Activated CD8-positive, alpha-beta memory T cell treated with anti-CD3 and anti-CD28 coated beads, Interleukin-2, amount 10 ng/mL, durations not matched to agents 7 days and 5 days (primary cell): ENCODE data around the gene HCLS1. TPM values are rescaled to one million over a fixed set of nuclear protein-coding genes. Genes with fewer than 3 reads are reported as not detected.
"Not testable (repeated sequence)": the region's sequence is repeated elsewhere in the genome, so short reads cannot be mapped to it uniquely, and the experiment has no call there.

ENCODE experiments used
- ATAC-seq: fragments of 150-1000 bp; cut with Tn5 transposase; one replicate; pipeline ENCODE4 v1.10.0; 2021; ENCODE audit warnings: moderate library complexity
- CTCF ChIA-PET: fragments of 350-600 bp; sonication (Branson Sonifier 250); formaldehyde crosslinking; loops from one replicate; lab custom pipeline; 2021; ENCODE audit warnings: antibody characterized with exemption; lab: Charles Lee
- DNase-seq: peaks from one replicate; pipeline ENCODE4 v3.0.0-alpha.2; 2020
- H3K27ac Mint-ChIP-seq: one replicate; pipeline ENCODE4 v1.8.0; 2021; ENCODE audit warnings: mild to moderate bottlenecking, mixed read lengths
- H3K27me3 Mint-ChIP-seq: one replicate; pipeline ENCODE4 v1.8.0; 2021; ENCODE audit warnings: mixed read lengths
- H3K36me3 Mint-ChIP-seq: one replicate; pipeline ENCODE4 v1.8.0; 2021; ENCODE audit warnings: mild to moderate bottlenecking, mixed read lengths
- H3K4me1 Mint-ChIP-seq: one replicate; pipeline ENCODE4 v1.8.0; 2021; ENCODE audit warnings: mixed read lengths
- H3K4me3 Mint-ChIP-seq: one replicate; pipeline ENCODE4 v1.8.0; 2021; ENCODE audit warnings: mild to moderate bottlenecking, moderate library complexity, mixed read lengths
- H3K9me3 Mint-ChIP-seq: one replicate; pipeline ENCODE4 v1.8.0; 2022; ENCODE audit warnings: low read depth, mixed read lengths
- total RNA-seq, 2 experiments: library from RNA; stranded (reverse); gene quantifications; one replicate each; pipeline ENCODE4 v1.2.3, GENCODE V29; 2021

The HCLS1 gene
- total RNA-seq, 2 experiments from 2014 or later = 305 to 312 TPM

GRCh38 chr3:121601212-121601812 is 59.4 kb downstream of the HCLS1 start:
- H3K4me3 Mint-ChIP-seq = no peak overlapping the region
- no peaks in the 10 kb centered on the region for H3K27me3 Mint-ChIP-seq
- CTCF ChIA-PET = interaction anchor here (1.0 kb wide), 1 partner anchor 13 kb away, joined by 3 read pairs; no protein-coding TSS in a partner anchor
- ATAC-seq = no peak
- H3K9me3 Mint-ChIP-seq = no peaks in the 10 kb centered on the region
- DNase-seq = no peak
- no peak overlapping the region for H3K27ac Mint-ChIP-seq
- no peaks in the 10 kb centered on the region for H3K36me3 Mint-ChIP-seq
- H3K4me1 Mint-ChIP-seq = no peaks in the 10 kb centered on the region

DNA sequence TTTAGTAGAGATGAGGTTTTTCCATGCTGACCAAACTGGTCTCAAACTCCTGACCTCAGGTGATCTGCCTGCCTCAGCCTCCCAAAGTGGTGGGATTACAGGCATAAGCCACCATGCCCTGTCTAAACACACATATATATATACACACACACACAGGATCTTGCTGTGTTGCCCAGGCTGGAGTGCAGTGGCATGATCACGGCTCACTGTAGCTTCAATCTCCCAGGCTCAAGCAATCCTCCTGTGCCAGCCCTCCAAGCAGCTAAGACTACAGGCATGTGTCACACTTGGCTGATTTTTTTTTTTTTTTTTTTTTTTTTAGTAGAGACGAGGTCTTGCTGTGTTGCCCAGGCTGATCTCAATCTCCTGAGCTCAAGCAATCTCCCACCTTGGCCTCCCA is 60.8 kb downstream of the HCLS1 start:
- not testable (repeated sequence) for ATAC-seq, H3K9me3 Mint-ChIP-seq, H3K27ac Mint-ChIP-seq, H3K4me1 Mint-ChIP-seq, H3K4me3 Mint-ChIP-seq, H3K36me3 Mint-ChIP-seq, H3K27me3 Mint-ChIP-seq, DNase-seq
- CTCF ChIA-PET = interaction anchor here (0.6 kb wide), 1 partner anchor 38 kb away, joined by 3 read pairs; no protein-coding TSS in a partner anchor

GRCh38 chr3:121598564-121598963 is 62.1 kb downstream of the HCLS1 start:
- Mint-ChIP-seq H3K36me3 (no peaks in the 10 kb centered on the region), H3K4me3 (no peak overlapping the region), H3K27ac (no peak overlapping the region), H3K9me3 (no peaks in the 10 kb centered on the region), H3K27me3 (no peaks in the 10 kb centered on the region), H3K4me1 (no peaks in the 10 kb centered on the region)
- no peak for DNase-seq
- CTCF ChIA-PET = no interaction called here
- no peak for ATAC-seq

DNA sequence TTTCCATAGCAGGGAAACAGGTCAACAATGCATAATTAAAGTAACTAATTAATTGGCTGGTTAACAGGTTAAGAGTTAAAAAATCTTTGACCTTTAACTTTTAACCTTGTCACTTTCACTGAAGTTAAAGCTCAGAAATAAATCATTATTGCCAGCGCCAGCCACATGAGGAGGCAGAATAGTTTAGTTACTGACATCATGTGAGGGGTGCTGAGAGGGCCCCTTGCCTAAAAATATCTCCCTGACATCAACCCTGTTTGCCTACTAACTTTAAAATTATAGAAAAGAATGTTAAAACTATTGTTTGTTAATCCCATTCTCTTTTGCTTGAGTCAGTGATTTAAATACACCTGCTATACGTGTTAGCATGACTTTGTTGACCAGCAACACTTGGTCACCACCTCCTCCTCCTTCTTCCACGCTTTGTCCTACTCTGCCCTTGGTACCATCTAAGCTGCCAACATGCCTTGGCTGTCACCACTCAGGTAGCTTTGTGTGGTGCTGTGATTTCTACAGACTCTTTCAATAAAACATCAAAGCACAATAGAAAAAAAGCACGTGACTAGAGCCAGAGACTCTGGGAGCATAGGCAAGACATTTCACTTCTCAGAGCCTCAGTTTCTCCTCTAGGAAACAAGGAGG is 64.8 kb downstream of the HCLS1 start:
- H3K27me3 Mint-ChIP-seq = peaks cover 13% of the 10 kb centered on the region
- no peaks in the 10 kb centered on the region for H3K36me3 Mint-ChIP-seq
- DNase-seq (no peak), ATAC-seq (no peak)
- H3K4me1 Mint-ChIP-seq = no peaks in the 10 kb centered on the region
- H3K27ac Mint-ChIP-seq = no peak overlapping the region
- H3K9me3 Mint-ChIP-seq = no peaks in the 10 kb centered on the region
- CTCF ChIA-PET = no interaction called here
- no peak overlapping the region for H3K4me3 Mint-ChIP-seq

DNA sequence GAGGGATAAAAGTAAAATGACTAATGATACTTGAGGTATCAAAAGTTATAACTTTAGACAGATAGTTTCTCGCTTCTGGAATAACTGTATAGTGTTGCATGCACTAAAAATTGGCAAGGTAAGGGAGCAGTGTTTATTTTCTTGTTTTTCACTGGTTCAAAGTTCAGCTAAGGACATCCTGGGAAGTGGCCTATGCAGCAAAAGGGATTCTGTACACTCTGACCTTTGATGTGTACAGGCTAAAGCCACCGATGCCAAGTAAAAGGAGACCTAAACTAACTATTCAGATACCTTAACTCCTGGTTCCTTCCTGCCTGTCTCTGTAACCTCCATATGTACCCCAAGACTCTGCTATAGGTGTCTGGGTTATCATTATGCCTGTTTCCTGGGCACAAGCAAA is 65.9 kb downstream of the HCLS1 start:
- no peaks in the 10 kb centered on the region for H3K36me3 Mint-ChIP-seq
- H3K4me3 Mint-ChIP-seq = no peak overlapping the region
- no peak for DNase-seq
- no peaks in the 10 kb centered on the region for H3K9me3 Mint-ChIP-seq
- ATAC-seq = no peak
- H3K4me1 Mint-ChIP-seq = no peaks in the 10 kb centered on the region
- H3K27me3 Mint-ChIP-seq = peaks cover 17% of the 10 kb centered on the region
- CTCF ChIA-PET = no interaction called here
- no peak overlapping the region for H3K27ac Mint-ChIP-seq

DNA sequence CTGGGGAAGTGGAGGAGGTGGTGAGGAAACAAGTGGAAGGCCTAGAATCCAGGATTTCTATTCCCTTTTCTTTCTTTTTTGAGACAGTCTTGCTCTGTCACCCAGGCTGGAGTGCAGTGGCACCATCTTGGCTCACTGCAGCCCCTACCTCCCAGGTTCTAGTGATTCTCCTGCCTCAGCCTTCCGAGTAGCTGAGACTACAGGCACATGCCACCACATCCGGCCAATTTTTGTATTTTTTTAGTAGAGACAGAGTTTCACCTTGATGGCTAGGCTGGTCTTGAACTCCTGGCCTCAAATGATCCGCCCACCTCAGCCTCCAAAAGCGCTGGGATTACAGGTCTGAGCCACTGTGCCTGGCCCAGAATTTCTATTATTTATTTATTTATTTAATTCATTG is 66.9 kb downstream of the HCLS1 start:
- H3K27me3 Mint-ChIP-seq = peaks cover 19% of the 10 kb centered on the region
- CTCF ChIA-PET, H3K4me1 Mint-ChIP-seq, H3K27ac Mint-ChIP-seq, H3K4me3 Mint-ChIP-seq, ATAC-seq, H3K9me3 Mint-ChIP-seq, DNase-seq, H3K36me3 Mint-ChIP-seq: not testable (repeated sequence)

- Mint-ChIP-seq H3K9me3 (no peaks in the 10 kb centered on the region), H3K27ac (no peak within 1 kb of the TSS), H3K4me3 (no peak within 1 kb of the TSS), H3K4me1 (no peaks in the 10 kb centered on the region), H3K36me3 (no peaks in the 10 kb centered on the region), H3K27me3 (peaks cover 19% of the 10 kb centered on the region)
- CTCF ChIA-PET = no interaction called here
- DNase-seq (no peak), ATAC-seq (no peak)
Measured at GRCh38 chr3:121592856-121593702, 67.6 kb downstream of the HCLS1 start, which contains the start of gene FBXO40. FBXO40 (plus strand) TSS chr3:121593379; CDS start chr3:121620576, 27,197 bp downstream.

- H3K4me1 Mint-ChIP-seq = no peaks in the 10 kb centered on the region
- no peaks in the 10 kb centered on the region for H3K36me3 Mint-ChIP-seq
- CTCF ChIA-PET = no interaction called here
- DNase-seq (no peak), ATAC-seq (no peak)
- no peaks in the 10 kb centered on the region for H3K9me3 Mint-ChIP-seq
- H3K27ac Mint-ChIP-seq = no peak overlapping the region
- H3K27me3 Mint-ChIP-seq = peaks cover 20% of the 10 kb centered on the region
- no peak overlapping the region for H3K4me3 Mint-ChIP-seq
Measured at GRCh38 chr3:121584418-121584817, 76.3 kb downstream of the HCLS1 start.

- Mint-ChIP-seq H3K27me3 (peaks cover 22% of the 10 kb centered on the region), H3K4me3 (no peak overlapping the region), H3K9me3 (no peaks in the 10 kb centered on the region), H3K27ac (no peak overlapping the region), H3K4me1 (no peaks in the 10 kb centered on the region), H3K36me3 (no peaks in the 10 kb centered on the region)
- DNase-seq = no peak
- ATAC-seq = no peak
- CTCF ChIA-PET = no interaction called here
Measured at GRCh38 chr3:121581691-121582090, 79.0 kb downstream of the HCLS1 start.

Other genes with a start within 250 kb of the HCLS1 start
- gene POLQ, start 114.9 kb downstream of the HCLS1 start, total RNA-seq = 10 to 100 TPM; 34.3 to 55.8 TPM
- gene ARGFX, start 93.0 kb downstream of the HCLS1 start, total RNA-seq = not detected
- gene FBXO40, start 67.5 kb downstream of the HCLS1 start, total RNA-seq = not detected
- 10 to 100 TPM; 30.6 to 31.2 TPM for gene GOLGB1, start 88.8 kb upstream of the HCLS1 start, total RNA-seq
- 10 to 100 TPM; 30.2 to 34.7 TPM for gene IQCB1, start 174.2 kb upstream of the HCLS1 start, total RNA-seq
- 10 to 100 TPM; 19.9 to 22.0 TPM for gene EAF2, start 174.3 kb upstream of the HCLS1 start, total RNA-seq
- 1 to 10 TPM; 2.4 to 4.8 TPM for gene SLC15A2, start 233.5 kb upstream of the HCLS1 start, total RNA-seq